Measurements from ENCODE around the gene PHF20.

GRCh38 chr20:35849706-35850105, 77.9 kb downstream of the PHF20 start:
- TF ChIP-seq CTCF (IDR thresholded peaks at IDR 0.05) (no peak), POLR2A (IDR thresholded peaks at IDR 0.05) (no peak)

All from esophagus squamous epithelium (tissue), 4 donors.